ENCODE results near the gene ARF3. TPM values are rescaled to one million over a fixed set of nuclear protein-coding genes. Genes with fewer than 3 reads are reported as not detected.

The ARF3 gene
- total and polyA plus RNA-seq, 7 experiments from 2014 or later: 15.9 to 137 (median 52.5) TPM

GRCh38 chr12:48973941-48974673, 16.8 kb upstream of the ARF3 start:
- Histone ChIP-seq H3K4me3 (ENCODE audit: low read length) (no peak overlapping the region), H3K36me3 (ENCODE audit: control insufficient read depth in 2 of 3, insufficient read depth in 3 of 3, low read length in 3 of 3) (no peaks in the 10 kb centered on the region), H3K27me3 (ENCODE audit: control insufficient read depth in 2 of 2, insufficient read depth in 2 of 2, low read length in 2 of 2) (peaks cover 6 to 31% of the 10 kb centered on the region in 2 donors), H3K27ac (ENCODE audit: low read depth, low read length) (no peak overlapping the region), H3K4me1 (ENCODE audit: control insufficient read depth in 2 of 2, insufficient read depth in 2 of 2, low read length in 2 of 2) (peaks cover 34 to 51% of the 10 kb centered on the region in 2 donors), H3K9me3 (ENCODE audit: control insufficient read depth in 2 of 3, low read length in 3 of 3) (no peaks in the 10 kb centered on the region)
- Mint-ChIP-seq H3K27me3 (peaks cover 42 to 91% (median 55%) of the 10 kb centered on the region in 5 donors), H3K27ac (no peak overlapping the region), H3K4me3 (no peak overlapping the region), H3K36me3 (no peaks in the 10 kb centered on the region), H3K4me1 (peaks cover 29 to 46% (median 35%) of the 10 kb centered on the region in 7 donors), H3K9me3 (peaks cover 0 to 5% (median 0%) of the 10 kb centered on the region in 11 donors)
- CTCF ChIA-PET: interaction anchor here (0.8 to 1.3 kb wide), 4 partner anchors 8 to 157 kb away, joined by 3 to 8 read pairs (median 3); partner anchors contain the start of gene ARF3
- POLR2A ChIA-PET: no interaction called here
- ATAC-seq: no peak
- intact Hi-C loops (cut with micrococcal nuclease): loop anchor here in 1 of 2 donors (1.0 kb wide), 1 partner anchor 14 kb away; no protein-coding TSS in a partner anchor
- DNase-seq: peak in 1 of 9 donors; percentile 64

GRCh38 chr12:48973531-48973930, 16.2 kb upstream of the ARF3 start:
- intact Hi-C loops (cut with micrococcal nuclease): no loop called here
- no peak overlapping the region for H3K27ac Mint-ChIP-seq
- Histone ChIP-seq H3K27me3 (ENCODE audit: control insufficient read depth in 2 of 2, insufficient read depth in 2 of 2, low read length in 2 of 2) (peaks cover 6 to 31% of the 10 kb centered on the region in 2 donors), H3K4me1 (ENCODE audit: control insufficient read depth in 2 of 2, insufficient read depth in 2 of 2, low read length in 2 of 2) (peaks cover 28 to 49% of the 10 kb centered on the region in 2 donors), H3K27ac (ENCODE audit: low read depth, low read length) (no peak overlapping the region), H3K9me3 (ENCODE audit: control insufficient read depth in 2 of 3, low read length in 3 of 3) (no peaks in the 10 kb centered on the region), H3K36me3 (ENCODE audit: control insufficient read depth in 2 of 3, insufficient read depth in 3 of 3, low read length in 3 of 3) (no peaks in the 10 kb centered on the region), H3K4me3 (ENCODE audit: low read length) (no peak overlapping the region)
- peaks cover 0 to 2% (median 0%) of the 10 kb centered on the region in 11 donors for H3K9me3 Mint-ChIP-seq
- peaks cover 42 to 90% (median 52%) of the 10 kb centered on the region in 5 donors for H3K27me3 Mint-ChIP-seq
- ATAC-seq (no peak), DNase-seq (no peak)
- no peaks in the 10 kb centered on the region for H3K36me3 Mint-ChIP-seq
- no peak overlapping the region for H3K4me3 Mint-ChIP-seq
- ChIA-PET CTCF (interaction anchor here (0.8 to 1.3 kb wide), 5 partner anchors 9 to 157 kb away, joined by 3 to 8 read pairs (median 3); partner anchors contain the start of gene ARF3), POLR2A (no interaction called here)
- peaks cover 23 to 44% (median 30%) of the 10 kb centered on the region in 7 donors for H3K4me1 Mint-ChIP-seq

GRCh38 chr12:48972952-48973483, 15.7 kb upstream of the ARF3 start:
- no peak overlapping the region for H3K27ac Mint-ChIP-seq

GRCh38 chr12:48972213-48972951, 15.1 kb upstream of the ARF3 start:
- H3K4me3 Mint-ChIP-seq: peak overlapping the region in 7 of 10 donors; percentile 66 to 90 (median 77)
- peak in 1 of 9 donors; percentile 61 for DNase-seq

More at GRCh38 chr12:48972952-48973483, 15.7 kb upstream of the ARF3 start:
- peak overlapping the region in 2 of 10 donors; percentile 12 to 14 for H3K4me3 Mint-ChIP-seq
- POLR2A ChIA-PET: no interaction called here
- Histone ChIP-seq H3K4me1 (ENCODE audit: control insufficient read depth in 2 of 2, insufficient read depth in 2 of 2, low read length in 2 of 2) (peaks cover 26 to 44% of the 10 kb centered on the region in 2 donors), H3K36me3 (ENCODE audit: control insufficient read depth in 2 of 3, insufficient read depth in 3 of 3, low read length in 3 of 3) (no peaks in the 10 kb centered on the region), H3K4me3 (ENCODE audit: low read length) (no peak overlapping the region), H3K27ac (ENCODE audit: low read depth, low read length) (no peak overlapping the region), H3K9me3 (ENCODE audit: control insufficient read depth in 2 of 3, low read length in 3 of 3) (no peaks in the 10 kb centered on the region), H3K27me3 (ENCODE audit: control insufficient read depth in 2 of 2, insufficient read depth in 2 of 2, low read length in 2 of 2) (peaks cover 6 to 31% of the 10 kb centered on the region in 2 donors)
- peaks cover 23 to 42% (median 29%) of the 10 kb centered on the region in 7 donors for H3K4me1 Mint-ChIP-seq
- peaks cover 0 to 2% (median 0%) of the 10 kb centered on the region in 11 donors for H3K9me3 Mint-ChIP-seq
- ATAC-seq (no peak), DNase-seq (no peak)
- CTCF ChIA-PET: interaction anchor here (0.8 to 1.3 kb wide), 4 partner anchors 10 to 158 kb away, joined by 3 to 8 read pairs (median 3); partner anchors contain the start of gene ARF3
- intact Hi-C loops (cut with micrococcal nuclease): no loop called here
- H3K36me3 Mint-ChIP-seq: no peaks in the 10 kb centered on the region
- peaks cover 42 to 95% (median 52%) of the 10 kb centered on the region in 5 donors for H3K27me3 Mint-ChIP-seq

GRCh38 chr12:48970702-48971334, 13.5 kb upstream of the ARF3 start:
- Histone ChIP-seq H3K27ac (ENCODE audit: low read depth, low read length) (no peak overlapping the region), H3K9me3 (ENCODE audit: control insufficient read depth in 2 of 3, low read length in 3 of 3) (no peaks in the 10 kb centered on the region), H3K4me1 (ENCODE audit: control insufficient read depth in 2 of 2, insufficient read depth in 2 of 2, low read length in 2 of 2) (peaks cover 20 to 38% of the 10 kb centered on the region in 2 donors), H3K27me3 (ENCODE audit: control insufficient read depth in 2 of 2, insufficient read depth in 2 of 2, low read length in 2 of 2) (peaks cover 6 to 31% of the 10 kb centered on the region in 2 donors), H3K4me3 (ENCODE audit: low read length) (peak overlapping the region; percentile 40), H3K36me3 (ENCODE audit: control insufficient read depth in 2 of 3, insufficient read depth in 3 of 3, low read length in 3 of 3) (no peaks in the 10 kb centered on the region)
- peaks cover 15 to 33% (median 24%) of the 10 kb centered on the region in 7 donors for H3K4me1 Mint-ChIP-seq
- no peak for DNase-seq
- H3K27me3 Mint-ChIP-seq: peaks cover 38 to 82% (median 42%) of the 10 kb centered on the region in 5 donors
- no peaks in the 10 kb centered on the region for H3K36me3 Mint-ChIP-seq
- peak overlapping the region; percentile 55 to 89 (median 73) for H3K4me3 Mint-ChIP-seq
- peak overlapping the region in 2 of 9 donors; percentile 24 to 33 for H3K27ac Mint-ChIP-seq
- ATAC-seq: no peak
- ChIA-PET POLR2A (interaction anchor here (1.4 to 2.8 kb wide), 2 partner anchors 10 to 13 kb away, joined by 5 to 8 read pairs; partner anchors contain the start of gene ARF3), CTCF (interaction anchor here (0.6 to 1.4 kb wide), 5 partner anchors 9 to 1742 kb away, joined by 3 to 6 read pairs (median 3); no protein-coding TSS in a partner anchor)
- intact Hi-C loops (cut with micrococcal nuclease): loop anchor here in 1 of 2 donors (1.0 to 2.0 kb wide), 2 partner anchors 9 to 14 kb away; partner anchors contain the start of gene ARF3
- peaks cover 0 to 2% (median 0%) of the 10 kb centered on the region in 11 donors for H3K9me3 Mint-ChIP-seq

More at GRCh38 chr12:48972213-48972951, 15.1 kb upstream of the ARF3 start:
- Mint-ChIP-seq H3K9me3 (peaks cover 0 to 2% (median 0%) of the 10 kb centered on the region in 11 donors), H3K27me3 (peaks cover 42 to 90% (median 47%) of the 10 kb centered on the region in 5 donors), H3K36me3 (no peaks in the 10 kb centered on the region), H3K27ac (no peak overlapping the region), H3K4me1 (peaks cover 18 to 37% (median 24%) of the 10 kb centered on the region in 7 donors)
- POLR2A ChIA-PET: no interaction called here
- Histone ChIP-seq H3K27ac (ENCODE audit: low read depth, low read length) (no peak overlapping the region), H3K36me3 (ENCODE audit: control insufficient read depth in 2 of 3, insufficient read depth in 3 of 3, low read length in 3 of 3) (no peaks in the 10 kb centered on the region), H3K4me1 (ENCODE audit: control insufficient read depth in 2 of 2, insufficient read depth in 2 of 2, low read length in 2 of 2) (peaks cover 21 to 38% of the 10 kb centered on the region in 2 donors), H3K4me3 (ENCODE audit: low read length) (no peak overlapping the region), H3K9me3 (ENCODE audit: control insufficient read depth in 2 of 3, low read length in 3 of 3) (no peaks in the 10 kb centered on the region), H3K27me3 (ENCODE audit: control insufficient read depth in 2 of 2, insufficient read depth in 2 of 2, low read length in 2 of 2) (peaks cover 6 to 31% of the 10 kb centered on the region in 2 donors)
- intact Hi-C loops (cut with micrococcal nuclease): no loop called here
- ATAC-seq: peak; percentile 6
- CTCF ChIA-PET: interaction anchor here (1.1 to 1.2 kb wide), 2 partner anchors 11 to 15 kb away, joined by 3 read pairs; partner anchors contain the start of gene ARF3

All from naive thymus-derived CD4-positive, alpha-beta T cell (primary cell).